Activated CD8-positive, alpha-beta memory T cell treated with anti-CD3 and anti-CD28 coated beads, Interleukin-2, amount 50 U/mL, for 1 hour (primary cell): Measurements from ENCODE around the gene ZNF76.

Experiments used
- DNase-seq: peaks from one replicate; pipeline ENCODE4 v3.0.0-alpha.2; 2020; ENCODE audit errors: extremely low read depth

Gene ZNF76

GRCh38 chr6:35237476-35237875, 22.1 kb upstream of the ZNF76 start:
- DNase-seq = no peak

DNA sequence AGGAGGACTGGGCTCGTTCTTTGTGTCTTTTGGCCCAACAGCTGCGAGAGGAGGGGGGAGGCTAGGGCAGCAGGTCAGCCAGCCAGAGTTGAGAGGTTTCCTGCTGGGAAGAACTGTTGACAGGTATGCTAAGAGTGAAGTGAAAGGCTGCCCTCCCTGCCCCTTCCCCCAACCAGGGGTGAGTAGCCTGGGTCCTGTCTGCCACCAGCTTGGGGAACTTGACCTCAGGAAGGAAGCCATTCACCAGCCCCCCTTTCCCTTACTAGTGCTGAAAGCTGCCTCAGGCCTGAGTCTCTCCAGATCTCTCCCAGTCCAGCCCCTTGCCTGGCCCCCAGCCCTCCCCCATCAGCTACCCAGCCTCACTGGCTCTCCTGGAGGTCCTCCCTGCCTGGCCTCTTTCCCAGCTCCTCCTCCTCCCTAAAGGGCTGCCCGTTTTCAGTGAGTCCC, 20.7 kb upstream of the ZNF76 start:
- DNase-seq = no peak

GRCh38 chr6:35239581-35239980, 20.0 kb upstream of the ZNF76 start:
- no peak for DNase-seq

DNA sequence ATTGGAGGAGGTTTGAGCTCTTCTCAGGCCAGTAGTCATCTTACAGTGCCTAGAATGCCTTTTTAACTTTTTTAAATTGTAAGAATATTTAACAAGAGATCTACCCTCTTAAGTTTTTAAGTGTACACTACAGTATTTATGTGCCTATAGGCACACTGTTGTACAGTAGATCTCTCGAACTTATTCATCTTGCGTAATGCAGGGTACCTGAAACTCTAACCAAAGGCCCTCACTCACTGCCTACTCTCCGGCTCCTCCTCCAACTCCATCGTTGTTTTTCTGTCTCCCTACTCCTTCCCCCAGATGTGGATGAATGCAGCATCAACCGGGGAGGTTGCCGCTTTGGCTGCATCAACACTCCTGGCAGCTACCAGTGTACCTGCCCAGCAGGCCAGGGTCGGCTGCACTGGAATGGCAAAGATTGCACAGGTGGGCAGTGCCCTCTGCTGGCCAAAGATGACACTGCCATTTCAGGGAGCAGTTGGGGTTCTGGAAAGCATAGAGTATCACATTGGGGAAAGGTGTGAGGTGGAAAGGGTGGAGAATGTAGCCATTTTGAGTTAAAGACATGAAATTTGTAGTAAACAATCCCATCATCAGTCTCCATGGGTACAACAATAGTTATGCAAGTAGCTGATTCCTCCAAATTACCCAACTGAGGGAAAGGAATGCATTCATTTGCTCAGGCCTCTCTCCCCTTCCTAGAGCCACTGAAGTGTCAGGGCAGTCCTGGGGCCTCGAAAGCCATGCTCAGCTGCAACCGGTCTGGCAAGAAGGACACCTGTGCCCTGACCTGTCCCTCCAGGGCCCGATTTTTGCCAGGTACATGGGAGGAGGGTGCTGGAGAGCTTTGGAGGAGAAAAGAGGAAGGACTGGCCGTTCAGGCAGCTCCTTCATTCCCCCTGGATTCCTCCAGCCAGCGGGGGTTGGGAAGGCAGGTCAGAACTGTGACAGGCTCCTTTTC, 18.4 kb upstream of the ZNF76 start:
- peak; percentile 25 for DNase-seq

DNA sequence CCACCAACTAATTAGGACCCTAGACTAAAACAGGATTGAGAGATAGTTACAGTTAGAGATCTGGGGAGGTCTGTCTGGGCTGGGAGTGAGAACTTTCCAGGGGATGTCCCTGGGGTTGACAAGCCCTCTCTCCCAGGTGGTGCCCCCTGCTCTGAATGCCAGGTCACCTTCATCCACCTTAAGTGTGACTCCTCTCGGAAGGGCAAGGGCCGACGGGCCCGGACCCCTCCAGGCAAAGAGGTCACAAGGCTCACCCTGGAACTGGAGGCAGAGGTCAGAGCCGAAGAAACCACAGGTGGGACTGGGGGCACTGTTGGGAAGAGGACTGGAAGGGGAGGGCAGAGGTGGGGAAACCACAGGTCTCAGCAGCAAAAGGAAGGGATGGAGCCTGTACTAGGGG, 17.0 kb upstream of the ZNF76 start:
- DNase-seq = no peak

- no peak for DNase-seq
These were observed 16.6 kb upstream of the ZNF76 start for GRCh38 chr6:35242906-35243305.

- no peak for DNase-seq
These were observed 16.1 kb upstream of the ZNF76 start for GRCh38 chr6:35243386-35243958.

DNA sequence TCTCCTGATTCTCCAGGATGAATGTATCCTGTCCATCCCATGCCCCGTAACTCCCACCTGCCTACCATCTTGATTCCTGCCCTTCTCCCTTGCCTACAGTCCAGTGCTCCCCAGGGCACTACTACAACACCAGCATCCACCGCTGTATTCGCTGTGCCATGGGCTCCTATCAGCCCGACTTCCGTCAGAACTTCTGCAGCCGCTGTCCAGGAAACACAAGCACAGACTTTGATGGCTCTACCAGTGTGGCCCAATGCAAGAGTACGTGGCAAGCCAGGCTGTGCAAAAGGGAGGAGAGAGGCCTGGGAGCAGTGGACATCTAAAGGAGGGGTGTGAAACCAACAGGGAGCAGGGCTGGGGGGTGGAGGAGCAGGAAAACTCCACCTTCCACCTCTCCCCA, 15.0 kb upstream of the ZNF76 start:
- DNase-seq = no peak

- DNase-seq = no peak
These were observed 11.8 kb upstream of the ZNF76 start for GRCh38 chr6:35247642-35248231.

- DNase-seq = no peak
These were observed 11.2 kb upstream of the ZNF76 start for GRCh38 chr6:35248300-35248699.

- no peak for DNase-seq
These were observed 10.6 kb upstream of the ZNF76 start for GRCh38 chr6:35248965-35249364.

- DNase-seq = no peak
These were observed 7.6 kb upstream of the ZNF76 start for GRCh38 chr6:35251949-35252348.

DNA sequence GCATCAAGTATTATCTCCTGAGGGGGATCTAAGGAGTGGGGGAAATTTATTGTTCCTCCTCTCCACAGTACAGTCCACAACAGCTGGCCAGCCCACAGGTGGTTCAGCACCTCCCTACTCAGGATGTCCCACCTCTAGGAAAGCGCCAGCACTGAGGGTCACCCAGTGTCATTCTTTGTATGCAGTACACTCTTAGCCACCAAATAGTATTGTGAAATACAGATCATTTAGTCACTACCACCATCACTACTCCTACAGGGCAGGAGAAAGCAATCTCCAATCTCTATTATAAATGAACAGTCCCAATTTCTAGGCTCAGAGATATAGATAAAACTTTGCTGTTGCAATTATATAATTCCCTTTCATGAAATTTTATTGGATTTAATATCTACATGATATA, 6.3 kb upstream of the ZNF76 start:
- no peak for DNase-seq

GRCh38 chr6:35258336-35258735, 1.2 kb upstream of the ZNF76 start:
- DNase-seq = no peak

GRCh38 chr6:35258858-35259193, 709 bp upstream of the ZNF76 start:
- DNase-seq = no peak

- DNase-seq = peak; percentile 52
These were observed 534 bp downstream of the ZNF76 start for GRCh38 chr6:35259948-35260590.

GRCh38 chr6:35260591-35261570, 1.3 kb downstream of the ZNF76 start:
- DNase-seq = no peak

GRCh38 chr6:35262596-35262995, 3.1 kb downstream of the ZNF76 start:
- DNase-seq = no peak

DNA sequence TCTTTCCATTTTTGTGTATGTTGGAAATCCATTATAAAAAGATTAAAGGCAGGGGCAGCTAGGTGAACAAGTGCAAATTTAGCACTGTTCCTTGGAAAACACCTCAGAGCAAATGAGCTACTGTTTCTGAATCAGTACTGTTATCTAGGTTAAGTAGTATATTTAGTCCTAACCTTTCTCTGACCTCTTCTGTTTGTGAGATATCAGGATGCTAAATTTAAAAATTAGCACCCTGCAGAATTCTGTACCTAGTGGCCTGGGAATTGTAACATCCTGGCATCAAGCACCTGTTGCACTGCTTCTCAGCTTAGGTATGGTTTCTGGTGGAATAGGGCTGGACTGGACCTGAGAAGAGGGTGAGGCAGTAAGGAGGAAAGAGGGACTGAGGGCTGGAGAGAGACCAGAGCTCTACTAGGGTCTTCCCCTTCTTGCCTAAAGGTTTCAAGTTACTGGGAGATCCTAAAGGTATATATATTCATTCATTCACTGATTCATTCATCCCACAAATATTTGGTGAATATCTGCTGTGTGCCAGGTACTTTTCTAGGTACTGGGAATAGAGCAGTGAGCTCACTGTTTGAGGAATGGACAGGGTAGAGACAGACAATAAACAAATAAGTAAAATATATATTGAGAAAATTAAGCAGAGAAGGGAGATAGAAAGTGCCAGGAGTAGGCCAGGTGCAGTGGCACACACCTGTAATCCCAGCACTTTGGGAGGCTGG, 5.2 kb downstream of the ZNF76 start:
- no peak for DNase-seq

GRCh38 chr6:35265523-35265922, 6.0 kb downstream of the ZNF76 start:
- DNase-seq = no peak

- DNase-seq = no peak
These were observed 7.9 kb downstream of the ZNF76 start for GRCh38 chr6:35267446-35267845.
